Measurements from ENCODE around the gene SURF6.

The SURF6 gene

GRCh38 chr9:133374612-133375115, 38.7 kb upstream of the SURF6 start:
- no peak for TF ChIP-seq CTCF (IDR thresholded peaks at IDR 0.05; ENCODE audit: low read depth, low read length)
- peak overlapping the region; percentile 96 for H3K4me3 ChIP-seq (ENCODE audit: low read depth, low read length)
- peak; percentile 67 for DNase-seq (ENCODE audit: low read depth, low spot score)
- in situ Hi-C loops (cut with HindIII; ENCODE audit: low sequenced_read_pairs), result no loop called here

- H3K4me3 ChIP-seq (ENCODE audit: low read depth, low read length), result no peak overlapping the region
These were observed 36.2 kb upstream of the SURF6 start for GRCh38 chr9:133372144-133372543.

GRCh38 chr9:133371261-133371711, 35.3 kb upstream of the SURF6 start:
- no peak overlapping the region for H3K4me3 ChIP-seq (ENCODE audit: low read depth, low read length)
- TF ChIP-seq CTCF (IDR thresholded peaks at IDR 0.05; ENCODE audit: low read depth, low read length), result no peak
- in situ Hi-C loops (cut with HindIII; ENCODE audit: low sequenced_read_pairs), result no loop called here
- DNase-seq (ENCODE audit: low read depth, low spot score), result peak; percentile 22

More at GRCh38 chr9:133372144-133372543, 36.2 kb upstream of the SURF6 start:
- TF ChIP-seq CTCF (IDR thresholded peaks at IDR 0.05; ENCODE audit: low read depth, low read length), result no peak
- in situ Hi-C loops (cut with HindIII; ENCODE audit: low sequenced_read_pairs), result no loop called here
- no peak for DNase-seq (ENCODE audit: low read depth, low spot score)

- H3K4me3 ChIP-seq (ENCODE audit: low read depth, low read length), result no peak overlapping the region
- TF ChIP-seq CTCF (IDR thresholded peaks at IDR 0.05; ENCODE audit: low read depth, low read length), result no peak
- DNase-seq (ENCODE audit: low read depth, low spot score), result no peak
- in situ Hi-C loops (cut with HindIII; ENCODE audit: low sequenced_read_pairs), result no loop called here
These were observed 34.7 kb upstream of the SURF6 start for GRCh38 chr9:133370685-133371084.

GRCh38 chr9:133369933-133370332, 33.9 kb upstream of the SURF6 start:
- no peak for DNase-seq (ENCODE audit: low read depth, low spot score)
- in situ Hi-C loops (cut with HindIII; ENCODE audit: low sequenced_read_pairs), result no loop called here
- H3K4me3 ChIP-seq (ENCODE audit: low read depth, low read length), result no peak overlapping the region
- no peak for TF ChIP-seq CTCF (IDR thresholded peaks at IDR 0.05; ENCODE audit: low read depth, low read length)

- TF ChIP-seq CTCF (IDR thresholded peaks at IDR 0.05; ENCODE audit: low read depth, low read length), result no peak
- no peak overlapping the region for H3K4me3 ChIP-seq (ENCODE audit: low read depth, low read length)
- in situ Hi-C loops (cut with HindIII; ENCODE audit: low sequenced_read_pairs), result no loop called here
- no peak for DNase-seq (ENCODE audit: low read depth, low spot score)
These were observed 33.4 kb upstream of the SURF6 start for GRCh38 chr9:133369422-133369821.

Measured in astrocyte of the spinal cord (primary cell).